Measurements from ENCODE around the gene E2F7.

DNA sequence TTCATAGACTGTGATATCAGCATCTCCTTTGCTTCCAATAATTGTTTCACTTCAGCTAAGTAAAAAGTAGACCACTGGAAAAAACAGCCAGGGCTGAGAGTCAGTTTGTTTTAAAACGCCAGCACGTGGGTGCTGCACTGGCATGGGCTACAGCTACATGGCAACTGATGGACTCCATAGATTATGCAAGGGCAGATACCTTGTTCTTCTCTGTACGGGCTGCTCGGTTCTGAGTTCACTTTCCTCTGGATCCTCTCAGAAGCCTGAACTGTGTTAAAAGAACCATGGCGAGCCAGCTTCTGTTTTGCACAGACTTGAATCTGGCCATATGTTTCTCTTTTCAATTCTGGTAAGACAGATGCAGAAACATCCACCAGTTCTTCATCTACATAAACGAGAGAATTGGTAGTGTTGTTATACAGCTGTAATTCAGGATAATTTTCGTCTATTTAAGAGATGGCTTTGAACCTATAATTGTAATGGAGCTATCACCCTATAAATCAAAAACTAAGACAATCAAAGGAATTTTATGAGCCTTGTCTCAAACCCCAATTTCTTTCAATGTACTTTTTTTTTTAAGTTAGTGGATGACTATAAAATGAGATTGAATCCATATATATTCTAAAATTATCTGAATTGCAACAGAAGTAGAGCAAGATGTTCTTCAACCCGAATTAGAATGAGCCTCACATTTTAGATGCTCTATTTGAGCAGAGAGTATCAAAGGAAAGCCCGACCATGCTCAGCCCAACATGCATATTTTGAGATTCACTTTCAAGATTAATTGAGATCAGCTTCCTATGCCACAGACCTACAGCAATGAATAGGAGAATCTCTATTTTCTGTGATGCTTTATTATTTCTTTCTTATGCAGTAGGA lies 31.5 kb downstream of the E2F7 start:
- TF ChIP-seq, protein P1, sequence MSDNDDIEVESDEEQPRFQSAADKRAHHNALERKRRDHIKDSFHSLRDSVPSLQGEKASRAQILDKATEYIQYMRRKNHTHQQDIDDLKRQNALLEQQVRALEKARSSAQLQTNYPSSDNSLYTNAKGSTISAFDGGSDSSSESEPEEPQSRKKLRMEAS (IDR thresholded peaks at IDR 0.05), result no peak
- TF ChIP-seq EP300 (IDR thresholded peaks at IDR 0.05; ENCODE audit: borderline replicate concordance) (no peak), TEAD4 (IDR thresholded peaks at IDR 0.05) (no peak), TAF1 (IDR thresholded peaks at IDR 0.05; ENCODE audit: low read depth) (no peak), YY1 (IDR thresholded peaks at IDR 0.05; ENCODE audit: low read depth) (no peak)

Data from Ishikawa (cell line).